IMR-90 (cell line): ENCODE results near the gene GSTA4. TPM values are rescaled to one million over a fixed set of nuclear protein-coding genes. Genes with fewer than 3 reads are reported as not detected.

Experiments used
- ATAC-seq: fragments of 200-7000 bp; cut with Tn5 transposase; 2 replicates; pipeline ENCODE4 v1.9.1; 2020; ENCODE audit warnings: low read depth, mild to moderate bottlenecking, moderate library complexity
- BruUV-seq: library from RNA; stranded (reverse); fragments of 400-500 nt; replicated peaks from 2 replicates; lab custom pipeline; 2021; lab: Mats Ljungman, UMichigan
- CTCF ChIA-PET: fragments of 300-600 bp; formaldehyde crosslinking; extraction: SDS; loops from one replicate; lab custom pipeline; 2021; ENCODE audit warnings: antibody characterized with exemption; lab: Yijun Ruan, JAX
- POLR2A ChIA-PET: fragments of 300-600 bp; sonication (Branson Sonifier 250); formaldehyde crosslinking; loops from one replicate; lab custom pipeline; 2022; ENCODE audit warnings: antibody characterized with exemption; ENCODE audit not compliant: unreplicated experiment; lab: Charles Lee
- DNase-seq: peaks from one replicate; pipeline ENCODE4 v3.0.0; 2013
- H2AFZ ChIP-seq: replicated peaks from 2 replicates; pipeline ENCODE3; 2013; ENCODE audit warnings: low read length, mild to moderate bottlenecking; ENCODE audit not compliant: poor library complexity
- H2AK5ac ChIP-seq: 2 replicates; pipeline ENCODE4 v1.6.1; 2013; ENCODE audit warnings: low read depth, low read length, inconsistent platforms
- H2AK9ac ChIP-seq: replicated peaks from 2 replicates; pipeline ENCODE3; 2013; ENCODE audit warnings: mild to moderate bottlenecking, low read depth, low read length, moderate library complexity; ENCODE audit not compliant: poor library complexity
- H2BK120ac ChIP-seq: 2 replicates; pipeline ENCODE4 v1.6.1; 2013; ENCODE audit warnings: low read depth, low read length, inconsistent platforms
- H2BK15ac ChIP-seq: 3 replicates; pipeline ENCODE4 v1.6.1; 2013; ENCODE audit warnings: low read depth, low read length, inconsistent platforms
- H2BK20ac ChIP-seq: 2 replicates; pipeline ENCODE4 v1.6.1; 2013; ENCODE audit warnings: low read depth, mild to moderate bottlenecking, inconsistent platforms, low read length, moderate library complexity
- H2BK5ac ChIP-seq: 2 replicates; pipeline ENCODE4 v1.6.1; 2013; ENCODE audit warnings: mild to moderate bottlenecking, low read depth, low read length, inconsistent platforms; ENCODE audit not compliant: poor library complexity, severe bottlenecking
- H3K14ac ChIP-seq: replicated peaks from 2 replicates; pipeline ENCODE4 v1.6.1; 2013; ENCODE audit warnings: low read depth, low read length, inconsistent platforms
- H3K18ac ChIP-seq: 2 replicates; pipeline ENCODE4 v1.6.1; 2013; ENCODE audit warnings: low read depth, low read length, control low read depth
- H3K23ac ChIP-seq: 2 replicates; pipeline ENCODE4 v1.6.1; 2013; ENCODE audit warnings: low read depth, low read length, inconsistent platforms
- H3K27ac ChIP-seq: 2 replicates; pipeline ENCODE4 v1.5.1; 2013; ENCODE audit warnings: mild to moderate bottlenecking, control low read depth, low read length; ENCODE audit not compliant: insufficient read depth
- H3K27me3 ChIP-seq: 2 replicates; pipeline ENCODE4 v1.6.1; 2013; ENCODE audit warnings: low read length; ENCODE audit not compliant: control insufficient read depth, insufficient read depth
- H3K36me3 ChIP-seq: 2 replicates; pipeline ENCODE4 v1.6.1; 2013; ENCODE audit warnings: low read length, mixed read lengths; ENCODE audit not compliant: control insufficient read depth, insufficient read depth
- H3K4ac ChIP-seq: 2 replicates; pipeline ENCODE4 v1.6.1; 2013; ENCODE audit warnings: low read depth, low read length, inconsistent platforms
- H3K4me1 ChIP-seq: 2 replicates; pipeline ENCODE4 v1.6.1; 2013; ENCODE audit warnings: low read length, mixed read lengths; ENCODE audit not compliant: control insufficient read depth, insufficient read depth
- H3K4me2 ChIP-seq: 2 replicates; pipeline ENCODE4 v1.6.1; 2013; ENCODE audit warnings: low read depth, mild to moderate bottlenecking, control low read depth, low read length, moderate library complexity
- H3K4me3 ChIP-seq: 2 replicates; pipeline ENCODE4 v1.5.1; 2013; ENCODE audit warnings: low read depth, mild to moderate bottlenecking, control low read depth, low read length, moderate library complexity; ENCODE audit not compliant: insufficient read depth
- H3K56ac ChIP-seq: 2 replicates; pipeline ENCODE4 v1.6.1; 2013; ENCODE audit warnings: low read length, inconsistent platforms; ENCODE audit not compliant: insufficient read depth; ENCODE audit errors: extremely low read depth
- H3K79me1 ChIP-seq, 2 experiments: 2 replicates each; pipeline ENCODE4 v1.6.1; 2013; ENCODE audit warnings: low read length in 2 of 2, inconsistent platforms in 1 of 2, low read depth in 1 of 2
- H3K9ac ChIP-seq: 2 replicates; pipeline ENCODE4 v1.6.1; 2013; ENCODE audit warnings: low read depth, low read length, control low read depth
- H3K9me1 ChIP-seq: 2 replicates; pipeline ENCODE4 v1.6.1; 2013; ENCODE audit warnings: low read length, inconsistent platforms; ENCODE audit not compliant: insufficient read depth
- H3K9me3 ChIP-seq: 2 replicates; pipeline ENCODE4 v1.6.1; 2013; ENCODE audit warnings: low read length; ENCODE audit not compliant: control insufficient read depth, insufficient read depth
- H4K20me1 ChIP-seq: 2 replicates; pipeline ENCODE4 v1.6.1; 2013; ENCODE audit warnings: low read length, inconsistent platforms; ENCODE audit not compliant: insufficient read depth
- H4K5ac ChIP-seq: 2 replicates; pipeline ENCODE4 v1.6.1; 2013; ENCODE audit warnings: mild to moderate bottlenecking, low read depth, low read length, control low read depth
- H4K8ac ChIP-seq, 2 experiments: 2 replicates each; pipeline ENCODE4 v1.6.1; 2013; ENCODE audit warnings: low read depth in 2 of 2, low read length in 2 of 2, control low read depth in 1 of 2, inconsistent platforms in 1 of 2
- H4K91ac ChIP-seq: 2 replicates; pipeline ENCODE4 v1.6.1; 2013; ENCODE audit warnings: low read depth, low read length, inconsistent platforms; ENCODE audit not compliant: insufficient read depth
- CEBPB ChIP-seq: IDR thresholded peaks from 2 replicates; pipeline ENCODE4 v1.6.1; 2012; ENCODE audit warnings: low read depth, low read length, improper control_type of control experiment
- POLR2A ChIP-seq: IDR thresholded peaks from 2 replicates; pipeline ENCODE4 v1.6.1; 2012; ENCODE audit warnings: mild to moderate bottlenecking, low read depth, low read length
- WGBS, 2 experiments: methylation state at CpG; one replicate each; pipeline versions ENCODE4 v1.1.5 to v1.1.7; 2013; ENCODE audit warnings: missing lambda C conversion rate in 2 of 2; ENCODE audit not compliant: insufficient read length in 1 of 2; ENCODE audit errors: extremely low coverage in 2 of 2; 5-methylcytosine and 5-hydroxymethylcytosine counted together
- dilution Hi-C: fragments of 300-500 bp; cut with HindIII; formaldehyde crosslinking; loops from one replicate; pipeline ENCODE4 v1.14.3; 2018; ENCODE audit warnings: low sequenced_read_pairs; ENCODE audit not compliant: unreplicated experiment
- in situ Hi-C: fragments of 300-500 bp; cut with MboI; formaldehyde crosslinking; loops from 3 replicates; pipeline ENCODE4 v1.14.3; 2019; ENCODE audit warnings: low sequenced_read_pairs, inconsistent platforms, mixed read lengths
- intact Hi-C: fragments of 100-400 bp; cut with micrococcal nuclease; formaldehyde crosslinking; loops from 2 replicates; pipeline ENCODE4 v1.10.0; 2022
- polyA plus RNA-seq, 3 experiments: library from polyadenylated mRNA; depleted of rRNA; stranded (reverse); fragments of >200 nt; gene quantifications; 2 replicates each; pipeline ENCODE4 v1.2.3, GENCODE V29; 2012; ENCODE audit warnings: low replicate concordance in 1 of 3
- total RNA-seq: library from RNA; depleted of rRNA; stranded (reverse); fragments of >200 nt; gene quantifications from 2 replicates; pipeline ENCODE4 v1.2.3, GENCODE V29; 2012

Gene GSTA4
- total and polyA plus RNA-seq, 2 of the 4 experiments (the other 2 are of a cell fraction) = 26.9 to 35.6 TPM

GRCh38 chr6:53044572-53044971 lies 49.5 kb upstream of the GSTA4 start:
- no peaks in the 10 kb centered on the region for H4K20me1 ChIP-seq
- dilution Hi-C loops = no loop called here
- intact Hi-C loops = no loop called here
- peak overlapping the region in 1 of 2 experiments; percentile 64; a peak in 2 of 4 replicates for H4K8ac ChIP-seq
- no peaks in the 10 kb centered on the region for H3K27me3 ChIP-seq
- H3K79me1 ChIP-seq = peaks cover 9 to 54% of the 10 kb centered on the region in 2 experiments; a peak in 3 of 4 replicates
- peak overlapping the region; percentile 73; the same call in 1 of the 2 replicates for H4K5ac ChIP-seq
- peak overlapping the region; percentile 90 for H3K18ac ChIP-seq
- no peaks in the 10 kb centered on the region for H3K9me3 ChIP-seq
- peak overlapping the region; percentile 51; the same call in 1 of the 2 replicates for H4K91ac ChIP-seq
- BruUV-seq = no TSS peak
- H2AFZ ChIP-seq = no peak overlapping the region
- peak overlapping the region; percentile 81; the same call in 1 of the 2 replicates for H3K4me2 ChIP-seq
- H3K4me1 ChIP-seq = peaks cover 27% of the 10 kb centered on the region
- peak overlapping the region; percentile 75 for H2BK5ac ChIP-seq
- ATAC-seq (no peak), DNase-seq (no peak)
- H3K56ac ChIP-seq = no peak overlapping the region
- H3K9me1 ChIP-seq = peaks cover 10% of the 10 kb centered on the region
- CTCF ChIA-PET = no interaction called here
- no peak overlapping the region for H2AK9ac ChIP-seq
- H2BK120ac ChIP-seq = peak overlapping the region; percentile 87
- TF ChIP-seq POLR2A (no peak), CEBPB (no peak)
- WGBS, 2 experiments = no CpG with 5 or more reads among the region's 4 CpGs
- peak overlapping the region; percentile 74; the same call in 1 of the 2 replicates for H3K23ac ChIP-seq
- in situ Hi-C loops = no loop called here
- H3K9ac ChIP-seq = peak overlapping the region; percentile 21; the same call in 1 of the 2 replicates
- no peak overlapping the region for H3K4me3 ChIP-seq
- H3K27ac ChIP-seq = peak overlapping the region; percentile 45; the same call in 1 of the 2 replicates
- 0 out of 3 replicates have a peak overlapping the region, but pooled peaks have one; percentile 47 for H2BK15ac ChIP-seq
- H3K14ac ChIP-seq = peak overlapping the region; percentile 74; the same call in 1 of the 2 replicates
- peaks cover 13% of the 10 kb centered on the region; the same call in 1 of the 2 replicates for H3K36me3 ChIP-seq
- peak overlapping the region; percentile 90 for H2BK20ac ChIP-seq
- peak overlapping the region; percentile 75; the same call in 1 of the 2 replicates for H3K4ac ChIP-seq
- POLR2A ChIA-PET = no interaction called here
- no peak overlapping the region for H2AK5ac ChIP-seq
